Motor neuron (in vitro differentiated cells): ENCODE measurements around the gene TRAF4. TPM values are rescaled to one million over a fixed set of nuclear protein-coding genes. Genes with fewer than 3 reads are reported as not detected.
"Not testable (repeated sequence)": the region's sequence is repeated elsewhere in the genome, so short reads cannot be mapped to it uniquely, and the experiment has no call there.

Experiments used
- ATAC-seq, 8 experiments: fragments of 200-7000 bp; cut with Tn5 transposase; replicated peaks in 6 of 8; 2 replicates each; pipeline ENCODE4 v1.8.0; 2021; ENCODE audit warnings: mild to moderate bottlenecking in 8 of 8, moderate library complexity in 8 of 8
- H3K27ac ChIP-seq, 2 donors: fragments of 250-450 bp; sonication (Bioruptor Pico); 2 replicates each; pipeline ENCODE4 v1.9.0; 2021; ENCODE audit warnings: antibody characterized with exemption in 2 of 2, mild to moderate bottlenecking in 2 of 2, moderate library complexity in 1 of 2
- H3K4me1 ChIP-seq, 2 donors: fragments of 250-450 bp; sonication (Bioruptor Pico); replicated peaks in 1 of 2; 2 replicates each; pipeline ENCODE4 v1.6.1; 2021; ENCODE audit warnings: antibody characterized with exemption in 2 of 2, mild to moderate bottlenecking in 2 of 2, moderate library complexity in 1 of 2
- H3K4me3 ChIP-seq, 5 donors: fragments of 250-450 bp; sonication (Bioruptor Pico); 2 replicates each; pipeline ENCODE4 v1.9.0; 2021; ENCODE audit warnings: antibody characterized with exemption in 5 of 5, mild to moderate bottlenecking in 5 of 5, moderate library complexity in 4 of 5
- WGBS, 10 experiments: fragments of 450-650 bp; shearing (Covaris generic); methylation state at CpG; one replicate each; pipeline ENCODE4 v1.0.0; 2022; 5-methylcytosine and 5-hydroxymethylcytosine counted together
- in situ Hi-C, 9 experiments: fragments of 400-800 bp; cut with MboI; loops; one replicate each; pipeline ENCODE4 v1.15.0; 2021; ENCODE audit warnings: low sequenced_read_pairs in 9 of 9, low pct_unique_long_range_greater_than_20kb in 2 of 9; ENCODE audit not compliant: unreplicated experiment in 9 of 9
- total RNA-seq, 8 experiments: library from RNA; unstranded; fragments of 300-600 nt; gene quantifications; 2 replicates each; pipeline versions ENCODE4 v1.2.3 to v1.2.4, GENCODE V29; 2022

Gene TRAF4
- total RNA-seq, 8 experiments from 2014 or later, result 38.4 to 86.7 (median 67.7) TPM

DNA sequence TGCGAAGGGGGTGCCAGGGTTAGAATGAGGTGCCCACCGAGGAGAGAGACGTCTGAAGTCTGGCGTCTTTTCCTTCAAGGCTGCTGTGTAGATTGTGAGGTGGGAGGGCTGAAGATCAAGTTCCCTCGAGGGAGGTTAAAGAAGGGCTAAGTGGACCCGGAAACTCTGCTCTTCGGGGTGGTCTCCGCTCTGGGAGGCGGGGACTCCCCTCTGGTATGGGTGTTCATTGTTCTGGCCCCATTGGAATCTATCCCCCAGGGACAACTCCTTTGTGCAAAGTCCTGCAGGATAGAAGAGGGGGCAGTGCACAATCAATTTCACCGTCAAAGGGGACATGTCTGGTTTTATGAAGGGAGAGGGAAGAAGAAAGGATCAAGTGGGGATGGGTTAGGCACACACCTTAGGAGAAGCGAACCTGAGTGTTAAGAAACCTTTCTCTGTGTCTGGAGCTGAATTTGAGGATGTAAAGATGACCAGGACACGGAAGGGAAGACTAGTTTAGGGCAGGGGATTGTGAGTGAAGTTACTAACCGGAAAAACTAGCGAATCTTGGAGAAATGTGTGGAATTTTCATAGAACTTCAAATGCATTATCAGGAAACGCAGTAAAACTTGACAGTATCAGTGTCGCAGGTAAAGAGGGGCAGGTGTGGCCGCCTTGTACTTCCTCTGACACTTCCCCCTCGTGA is 25.3 kb upstream of the TRAF4 start:
- in situ Hi-C loops, result loop anchor here in 1 of 9 experiments (25.0 kb wide), 1 partner anchor 106 kb away; the partner anchor contains the start of gene RSKR
- WGBS, 10 experiments, result 11 to 69% (median 41%) methylated on average over 3 to 13 of the region's 18 CpGs; no CpG with 5 or more reads in 2 of the 10 experiments
- no peak for ATAC-seq
- Histone ChIP-seq H3K27ac (peak overlapping the region; percentile 72 to 90), H3K4me1 (peaks cover 18 to 26% of the 10 kb centered on the region in 2 donors), H3K4me3 (peak overlapping the region; percentile 26 to 93 (median 36))

DNA sequence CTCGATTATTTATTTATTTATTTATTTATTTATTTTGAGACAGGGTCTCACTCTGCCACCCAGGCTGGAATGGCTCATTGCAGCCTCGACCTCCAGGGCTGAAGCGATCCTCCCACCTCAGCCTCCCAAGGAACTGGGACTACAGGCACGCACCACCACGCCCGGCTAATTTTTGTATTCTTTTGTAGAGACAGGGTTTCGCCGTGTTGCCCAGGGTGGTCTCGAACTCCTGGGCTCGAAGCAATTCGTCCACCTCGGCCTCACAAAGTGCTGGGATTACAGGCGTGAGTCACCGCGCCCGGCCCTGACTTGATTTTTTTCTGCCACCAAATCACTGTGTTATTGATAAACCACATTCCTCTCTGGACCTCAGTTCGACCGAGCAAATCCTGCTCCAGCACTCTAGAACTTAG is 24.8 kb upstream of the TRAF4 start:
- Histone ChIP-seq H3K4me1 (peaks cover 18 to 26% of the 10 kb centered on the region in 2 donors), H3K4me3 (peak overlapping the region; percentile 87 to 94 (median 93)), H3K27ac (peak overlapping the region; percentile 90 to 94)
- ATAC-seq, result peak in 2 of 8 experiments; percentile 3 to 11
- WGBS, 10 experiments, result 11 to 73% (median 33%) methylated on average over 1 to 18 of the region's 18 CpGs; no CpG with 5 or more reads in 1 of the 10 experiments
- in situ Hi-C loops, result loop anchor here in 1 of 9 experiments (25.0 kb wide), 1 partner anchor 107 kb away; the partner anchor contains the start of gene RSKR

GRCh38 chr17:28720247-28720996 is 23.4 kb upstream of the TRAF4 start:
- H3K4me3 ChIP-seq, result peak overlapping the region; percentile 87 to 94 (median 93)
- no peak for ATAC-seq
- 0 to 1% (median 0%) methylated on average over 4 to 15 of the region's 30 CpGs; no CpG with 5 or more reads in 1 of the 10 experiments for WGBS, 10 experiments
- H3K27ac ChIP-seq, result peak overlapping the region; percentile 90 to 94
- in situ Hi-C loops, result loop anchor here in 1 of 9 experiments (25.0 kb wide), 1 partner anchor 108 kb away; the partner anchor contains the start of gene RSKR
- H3K4me1 ChIP-seq, result peaks cover 27 to 34% of the 10 kb centered on the region in 2 donors

DNA sequence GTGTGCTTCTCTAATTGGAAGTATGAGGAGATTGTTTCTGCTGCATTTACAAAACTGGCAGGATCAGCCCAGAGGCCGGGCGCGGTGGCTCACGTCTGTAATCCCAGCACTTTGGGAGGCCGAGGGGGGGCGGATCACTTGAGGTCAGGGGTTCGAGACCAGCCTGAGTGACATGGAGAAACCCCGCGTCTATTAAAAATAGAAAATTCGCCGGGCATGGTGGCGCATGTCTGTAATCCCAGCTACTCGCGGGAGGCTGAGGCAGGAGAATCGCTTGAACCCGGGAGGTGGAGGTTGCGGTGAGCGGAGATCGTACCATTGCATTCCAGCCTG is 22.8 kb upstream of the TRAF4 start:
- peaks cover 27 to 36% of the 10 kb centered on the region in 2 donors for H3K4me1 ChIP-seq
- ATAC-seq, result not testable (repeated sequence)
- 0 to 70% (median 15%) methylated on average over 1 to 12 of the region's 19 CpGs; no CpG with 5 or more reads in 3 of the 10 experiments for WGBS, 10 experiments

GRCh38 chr17:28722417-28723158 is 21.2 kb upstream of the TRAF4 start:
- H3K27ac ChIP-seq, result no peak overlapping the region
- in situ Hi-C loops, result loop anchor here in 1 of 9 experiments (25.0 kb wide), 1 partner anchor 110 kb away; the partner anchor contains the start of gene RSKR
- peaks cover 27 to 40% of the 10 kb centered on the region in 2 donors for H3K4me1 ChIP-seq
- ATAC-seq, result no peak
- H3K4me3 ChIP-seq, result no peak overlapping the region
- WGBS, 10 experiments, result 29 to 100% (median 83%) methylated on average over 1 to 5 of the region's 7 CpGs; no CpG with 5 or more reads in 1 of the 10 experiments

More for the DNA sequence above, 22.8 kb upstream of the TRAF4 start:
- H3K27ac ChIP-seq, result not testable (repeated sequence)
- in situ Hi-C loops, result loop anchor here in 1 of 9 experiments (25.0 kb wide), 1 partner anchor 109 kb away; the partner anchor contains the start of gene RSKR
- H3K4me3 ChIP-seq, result peak overlapping the region; percentile 87 to 94 (median 93)

- in situ Hi-C loops, result loop anchor here in 1 of 9 experiments (25.0 kb wide), 1 partner anchor 111 kb away; the partner anchor contains the start of gene RSKR
- Histone ChIP-seq H3K27ac (no peak overlapping the region), H3K4me3 (no peak overlapping the region)
Observed at GRCh38 chr17:28723159-28723835, 20.5 kb upstream of the TRAF4 start.

DNA sequence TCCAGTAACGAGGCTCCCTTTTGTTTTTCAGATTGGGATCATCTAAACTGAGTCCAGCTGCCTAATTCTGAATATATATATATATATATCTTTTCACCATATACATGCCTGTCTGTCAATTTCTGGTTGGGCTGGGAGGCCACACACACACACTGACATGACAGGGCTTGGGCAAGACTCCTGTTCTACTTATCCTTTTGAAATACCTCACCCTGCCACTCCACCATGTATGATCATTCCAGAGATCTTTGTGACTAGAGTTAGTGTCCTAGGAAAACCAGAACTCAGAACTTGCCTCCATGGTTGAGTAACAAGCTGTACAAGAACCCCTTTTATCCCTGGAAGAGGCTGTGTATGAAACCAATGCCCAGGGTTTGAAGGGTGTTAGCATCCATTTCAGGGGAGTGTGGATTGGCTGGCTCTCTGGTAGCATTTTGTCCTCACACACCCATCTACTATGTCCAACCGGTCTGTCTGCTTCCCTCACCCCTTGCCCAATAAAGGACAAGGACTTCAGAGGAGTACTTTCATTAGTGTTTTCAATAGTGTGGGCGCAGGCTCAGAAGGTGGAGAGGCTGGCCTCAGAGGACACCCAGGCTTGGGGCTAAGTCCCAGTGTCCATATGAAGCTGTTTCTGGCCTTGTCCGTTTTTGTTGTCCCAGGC is 19.8 kb upstream of the TRAF4 start:
- not testable (repeated sequence) for H3K4me3 ChIP-seq, H3K27ac ChIP-seq
- in situ Hi-C loops, result loop anchor here in 1 of 9 experiments (25.0 kb wide), 1 partner anchor 112 kb away; the partner anchor contains the start of gene RSKR

More at GRCh38 chr17:28723159-28723835, 20.5 kb upstream of the TRAF4 start:
- 33 to 100% (median 70%) methylated on average over 1 to 5 of the region's 6 CpGs; no CpG with 5 or more reads in 3 of the 10 experiments for WGBS, 10 experiments
- H3K4me1 ChIP-seq, result peaks cover 23 to 37% of the 10 kb centered on the region in 2 donors
- ATAC-seq, result no peak

DNA sequence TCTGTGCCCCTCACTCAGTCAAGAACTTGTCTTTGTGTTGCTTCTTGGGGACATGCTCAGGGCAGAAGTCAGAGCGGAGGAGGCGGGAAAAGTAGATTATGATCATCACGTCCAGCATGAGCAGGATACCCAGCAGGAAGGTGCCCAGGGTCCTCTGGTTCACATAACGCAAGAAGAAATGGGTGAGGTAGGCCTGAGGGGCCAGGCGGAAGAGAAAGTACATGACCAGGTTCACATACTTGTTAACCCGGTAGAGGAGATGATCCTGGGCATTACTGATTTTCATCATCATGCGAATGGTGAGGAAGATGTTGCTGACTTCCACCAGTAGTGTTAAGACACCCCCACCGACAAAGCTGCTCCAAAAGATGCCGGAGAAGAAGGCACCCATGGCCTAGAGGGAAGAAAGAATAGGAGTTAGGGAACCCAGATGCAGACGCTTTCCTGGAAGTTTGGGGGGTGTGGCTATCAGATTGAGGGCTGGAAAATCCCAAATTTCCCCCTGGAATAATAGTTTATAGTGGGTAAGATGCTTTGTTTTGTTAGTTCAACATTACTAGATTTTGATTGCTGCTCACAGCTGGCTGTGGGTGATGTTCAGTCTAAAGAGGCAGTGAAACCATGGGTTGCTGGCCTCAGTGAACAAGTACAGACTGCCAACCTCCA is 19.2 kb upstream of the TRAF4 start:
- H3K4me1 ChIP-seq, result peaks cover 19 to 30% of the 10 kb centered on the region in 2 donors
- no peak for ATAC-seq
- H3K27ac ChIP-seq, result peak overlapping the region; percentile 76 to 86
- peak overlapping the region in 3 of 5 donors; percentile 63 to 89 (median 82) for H3K4me3 ChIP-seq
- WGBS, 10 experiments, result 68 to 100% (median 78%) methylated on average over 1 to 9 of the region's 10 CpGs; no CpG with 5 or more reads in 3 of the 10 experiments
- in situ Hi-C loops, result loop anchor here in 2 of 9 experiments (25.0 kb wide), 2 partner anchors 112 to 388 kb away; partner anchors contain the start of gene RSKR (in 1 of the 2)

More for the DNA sequence above, 19.8 kb upstream of the TRAF4 start:
- H3K4me1 ChIP-seq, result peaks cover 19 to 30% of the 10 kb centered on the region in 2 donors
- 0 to 100% (median 84%) methylated on average over 1 to 4 of the region's 4 CpGs; no CpG with 5 or more reads in 1 of the 10 experiments for whole genome bisulfite sequencing, 10 experiments
- ATAC-seq, result not testable (repeated sequence)

DNA sequence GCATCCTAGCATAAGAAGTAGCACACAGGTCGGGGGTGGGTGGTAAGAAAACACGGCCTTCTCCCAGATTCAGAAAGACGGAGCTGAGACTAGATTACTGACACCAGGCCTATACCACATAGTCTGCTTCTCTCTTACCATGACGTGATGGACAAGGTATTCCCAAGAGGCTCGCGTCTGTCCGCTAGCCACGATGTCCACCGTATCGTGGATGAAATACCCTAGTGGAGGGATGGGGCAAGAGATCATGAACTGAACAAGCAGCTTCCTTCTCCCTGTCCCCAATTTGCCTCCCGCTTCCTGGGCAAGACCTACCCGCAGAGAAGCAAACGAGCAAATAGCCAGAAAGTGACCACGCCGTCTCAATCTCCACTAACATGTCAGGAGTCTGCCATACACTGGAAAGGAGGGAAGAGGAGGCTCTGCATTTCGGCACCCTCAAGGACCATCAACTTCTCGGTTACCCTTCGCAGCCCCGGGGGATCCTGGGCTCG is 18.6 kb upstream of the TRAF4 start:
- Histone ChIP-seq H3K27ac (peak overlapping the region; percentile 76 to 86), H3K4me3 (peak overlapping the region; percentile 63 to 95 (median 82)), H3K4me1 (peaks cover 19 to 30% of the 10 kb centered on the region in 2 donors)
- ATAC-seq, result peak in 3 of 8 experiments; percentile 0 to 1 (median 1)
- 0 to 43% (median 4%) methylated on average over 1 to 9 of the region's 20 CpGs; no CpG with 5 or more reads in 2 of the 10 experiments for WGBS, 10 experiments
- in situ Hi-C loops, result loop anchor here in 1 of 9 experiments (25.0 kb wide), 1 partner anchor 387 kb away; no protein-coding TSS in a partner anchor

- peak; percentile 36 to 63 (median 58) for ATAC-seq
- in situ Hi-C loops, result loop anchor here in 1 of 9 experiments (25.0 kb wide), 1 partner anchor 387 kb away; no protein-coding TSS in a partner anchor
- H3K4me1 ChIP-seq, result peaks cover 18 to 30% of the 10 kb centered on the region in 2 donors
Observed at GRCh38 chr17:28725660-28726225, 18.1 kb upstream of the TRAF4 start.

More at GRCh38 chr17:28725660-28726225, 18.1 kb upstream of the TRAF4 start:
- H3K4me3 ChIP-seq, result peak overlapping the region; percentile 63 to 95 (median 82)
- H3K27ac ChIP-seq, result peak overlapping the region; percentile 76 to 86
- WGBS, 10 experiments, result 0 to 12% (median 1%) methylated on average over 1 to 12 of the region's 45 CpGs; no CpG with 5 or more reads in 4 of the 10 experiments
